H9 (cell line): ENCODE data around the gene CERS5. TPM values are rescaled to one million over a fixed set of nuclear protein-coding genes. Genes with fewer than 3 reads are reported as not detected.

ENCODE experiments used
- DNase-seq: peaks from one replicate; pipeline ENCODE4 v3.0.0-alpha.2; 2017
- H2AFZ ChIP-seq: one replicate; pipeline ENCODE4 v1.6.1; 2013; ENCODE audit warnings: mild to moderate bottlenecking, low read length, control low read depth, moderate library complexity
- H2AK5ac ChIP-seq: 2 replicates; pipeline ENCODE4 v1.6.1; 2013; ENCODE audit warnings: low read length, control low read depth, mixed read lengths; ENCODE audit not compliant: insufficient read length
- H2BK120ac ChIP-seq: one replicate; pipeline ENCODE4 v1.6.1; 2013; ENCODE audit warnings: low read depth, mild to moderate bottlenecking, low read length, control low read depth, inconsistent platforms; ENCODE audit not compliant: poor library complexity, severe bottlenecking
- H2BK12ac ChIP-seq: 2 replicates; pipeline ENCODE4 v1.6.1; 2013; ENCODE audit warnings: low read length, control low read depth, mixed read lengths, low read depth; ENCODE audit not compliant: insufficient read length
- H2BK15ac ChIP-seq: 2 replicates; pipeline ENCODE4 v1.6.1; 2013; ENCODE audit warnings: low read depth, low read length, control low read depth
- H2BK20ac ChIP-seq: one replicate; pipeline ENCODE4 v1.6.1; 2013; ENCODE audit warnings: low read depth, mild to moderate bottlenecking, low read length, control low read depth, inconsistent platforms; ENCODE audit not compliant: poor library complexity, severe bottlenecking
- H2BK5ac ChIP-seq: 2 replicates; pipeline ENCODE4 v1.6.1; 2013; ENCODE audit warnings: low read length, control low read depth, mixed read lengths; ENCODE audit not compliant: insufficient read length
- H3K14ac ChIP-seq: 2 replicates; pipeline ENCODE4 v1.6.1; 2013; ENCODE audit warnings: low read length, control low read depth; ENCODE audit not compliant: insufficient read depth
- H3K18ac ChIP-seq: 2 replicates; pipeline ENCODE4 v1.6.1; 2013; ENCODE audit warnings: low read depth, mild to moderate bottlenecking, mixed read lengths, low read length, control low read depth; ENCODE audit not compliant: insufficient read length
- H3K23ac ChIP-seq: 2 replicates; pipeline ENCODE4 v1.6.1; 2013; ENCODE audit warnings: low read length, control low read depth, mixed read lengths, low read depth; ENCODE audit not compliant: insufficient read length
- H3K23me2 ChIP-seq: 2 replicates; pipeline ENCODE4 v1.6.1; 2013; ENCODE audit warnings: low read depth, mild to moderate bottlenecking, mixed read lengths, low read length, control low read depth; ENCODE audit not compliant: insufficient read length, poor library complexity, severe bottlenecking
- H3K27ac ChIP-seq: 2 replicates; pipeline ENCODE4 v1.5.1; 2013; ENCODE audit warnings: low read length, control low read depth, mixed read lengths, low read depth; ENCODE audit not compliant: insufficient read length
- H3K27me3 ChIP-seq: 2 replicates; pipeline ENCODE4 v1.6.1; 2013; ENCODE audit warnings: low read length, control low read depth, inconsistent platforms; ENCODE audit not compliant: insufficient read depth
- H3K4ac ChIP-seq: 2 replicates; pipeline ENCODE4 v1.6.1; 2013; ENCODE audit warnings: low read depth, mild to moderate bottlenecking, control low read depth, inconsistent platforms, low read length, moderate library complexity
- H3K4me1 ChIP-seq: 2 replicates; pipeline ENCODE4 v1.6.1; 2013; ENCODE audit warnings: low read length, control low read depth, inconsistent platforms; ENCODE audit not compliant: insufficient read depth
- H3K4me2 ChIP-seq: 2 replicates; pipeline ENCODE4 v1.6.1; 2013; ENCODE audit warnings: low read length, control low read depth, mixed read lengths; ENCODE audit not compliant: insufficient read length, insufficient read depth
- H3K56ac ChIP-seq: 2 replicates; pipeline ENCODE4 v1.6.1; 2013; ENCODE audit warnings: low read depth, mild to moderate bottlenecking, mixed read lengths, low read length, control low read depth; ENCODE audit not compliant: insufficient read length
- H3K79me1 ChIP-seq: 2 replicates; pipeline ENCODE4 v1.6.1; 2013; ENCODE audit warnings: low read depth, mild to moderate bottlenecking, moderate library complexity, low read length, control low read depth, inconsistent platforms; ENCODE audit not compliant: insufficient read depth, poor library complexity, severe bottlenecking
- H3K79me2 ChIP-seq: 2 replicates; pipeline ENCODE4 v1.6.1; 2013; ENCODE audit warnings: low read length, control low read depth, inconsistent platforms; ENCODE audit not compliant: insufficient read depth
- H3K9ac ChIP-seq: 2 replicates; pipeline ENCODE4 v1.6.1; 2013; ENCODE audit warnings: low read length, control low read depth, mixed read lengths; ENCODE audit not compliant: insufficient read length; ENCODE audit errors: extremely low read depth
- H3K9me3 ChIP-seq: one replicate; pipeline ENCODE4 v1.6.1; 2013; ENCODE audit warnings: low read depth, low read length, inconsistent platforms; ENCODE audit not compliant: control insufficient read depth
- H3T11ph ChIP-seq: one replicate; pipeline ENCODE4 v1.6.1; 2013; ENCODE audit warnings: mild to moderate bottlenecking, low read length, control low read depth, inconsistent platforms
- H4K20me1 ChIP-seq: one replicate; pipeline ENCODE4 v1.6.1; 2013; ENCODE audit not compliant: control insufficient read depth, insufficient read length, insufficient read depth
- H4K5ac ChIP-seq: 2 replicates; pipeline ENCODE4 v1.6.1; 2013; ENCODE audit warnings: low read depth, mild to moderate bottlenecking, mixed read lengths, low read length, control low read depth; ENCODE audit not compliant: insufficient read length
- H4K8ac ChIP-seq: replicated peaks from 2 replicates; pipeline ENCODE4 v1.6.1; 2013; ENCODE audit warnings: low read length, control low read depth, mixed read lengths, low read depth; ENCODE audit not compliant: insufficient read length
- H4K91ac ChIP-seq: 2 replicates; pipeline ENCODE4 v1.6.1; 2013; ENCODE audit warnings: low read depth, mild to moderate bottlenecking, moderate library complexity, mixed read lengths, low read length, control low read depth; ENCODE audit not compliant: insufficient read length
- H3K27ac Mint-ChIP-seq, 3 experiments: 2 replicates in 2 of 3; 3 replicates in 1 of 3; pipeline ENCODE4 v1.8.0; 2020 to 2021; ENCODE audit warnings: mixed read lengths in 3 of 3, mild to moderate bottlenecking in 1 of 3, moderate library complexity in 1 of 3
- H3K27me3 Mint-ChIP-seq: 2 replicates; pipeline ENCODE4 v1.8.0; 2021; ENCODE audit warnings: low read depth, mild to moderate bottlenecking, moderate library complexity, mixed read lengths
- H3K36me3 Mint-ChIP-seq, 3 experiments: 2 replicates in 2 of 3; 3 replicates in 1 of 3; pipeline ENCODE4 v1.8.0; 2020 to 2021; ENCODE audit warnings: low read depth in 3 of 3, mixed read lengths in 3 of 3; ENCODE audit not compliant: insufficient read depth in 1 of 3
- H3K4me1 Mint-ChIP-seq, 2 experiments: 2 replicates each; pipeline ENCODE4 v1.8.0; 2020; ENCODE audit warnings: mixed read lengths in 2 of 2
- H3K4me3 Mint-ChIP-seq, 2 experiments: 2 replicates in 1 of 2; 3 replicates in 1 of 2; pipeline ENCODE4 v1.8.0; 2020 to 2021; ENCODE audit warnings: mild to moderate bottlenecking in 2 of 2, mixed read lengths in 2 of 2, moderate library complexity in 1 of 2
- H3K9me3 Mint-ChIP-seq, 2 experiments: 2 replicates in 1 of 2; 3 replicates in 1 of 2; pipeline ENCODE4 v1.8.0; 2020; ENCODE audit warnings: mild to moderate bottlenecking in 2 of 2, mixed read lengths in 2 of 2, moderate library complexity in 1 of 2
- CTCF ChIP-seq: fragments of 200-600 bp; sonication (generic); conservative IDR thresholded peaks from 3 replicates; pipeline ENCODE4 v1.8.0; 2021; ENCODE audit warnings: antibody characterized with exemption, mild to moderate bottlenecking
- WGBS: extraction: QIAGEN DNeasy Blood & Tissue Kit; methylation state at CpG from one replicate; pipeline ENCODE4 v1.1.7; 2013; ENCODE audit warnings: missing lambda C conversion rate, low lambda C conversion rate, mixed read lengths; ENCODE audit not compliant: insufficient read length; ENCODE audit errors: extremely low coverage; 5-methylcytosine and 5-hydroxymethylcytosine counted together
- total RNA-seq: library from RNA; stranded (reverse); gene quantifications from 2 replicates; pipeline ENCODE4 v1.2.1, GENCODE V29; 2021

CERS5 gene
- total RNA-seq, 1 experiment from 2014 or later: 68.8 TPM

- Histone ChIP-seq H3K14ac (no peak overlapping the region), H4K5ac (no peak overlapping the region), H2BK20ac (no peak overlapping the region), H3K23me2 (no peaks in the 10 kb centered on the region), H3K9me3 (no peaks in the 10 kb centered on the region), H3K4ac (no peak overlapping the region), H4K91ac (no peak overlapping the region), H2BK12ac (no peak overlapping the region), H3K27ac (no peak overlapping the region), H3K9ac (no peak overlapping the region), H2AFZ (no peak overlapping the region), H3K56ac (no peak overlapping the region), H3K18ac (no peak overlapping the region), H3K23ac (no peak overlapping the region), H4K8ac (no peak overlapping the region), H3K79me2 (no peaks in the 10 kb centered on the region), H4K20me1 (no peaks in the 10 kb centered on the region), H3K79me1 (no peaks in the 10 kb centered on the region), H3K27me3 (no peaks in the 10 kb centered on the region), H3K4me1 (no peaks in the 10 kb centered on the region), H2AK5ac (no peak overlapping the region), H2BK120ac (no peak overlapping the region), H2BK15ac (no peak overlapping the region), H3K4me2 (no peak overlapping the region), H2BK5ac (no peak overlapping the region), H3T11ph (no peak overlapping the region)
- Mint-ChIP-seq H3K4me1 (peaks cover 0 to 4% of the 10 kb centered on the region in 2 experiments; a peak in 1 of 4 replicates), H3K27ac (no peak overlapping the region; a peak in 1 of 7 replicates), H3K27me3 (no peaks in the 10 kb centered on the region; the same call in 1 of the 2 replicates), H3K36me3 (peaks cover 3 to 23% (median 16%) of the 10 kb centered on the region in 3 experiments), H3K9me3 (peaks cover 3 to 4% of the 10 kb centered on the region in 2 experiments), H3K4me3 (no peak overlapping the region)
- no CpG with 5 or more reads among the region's 16 CpGs for WGBS
- no peak for DNase-seq
- TF ChIP-seq CTCF: peak; percentile 78
Measured at GRCh38 chr12:50174971-50175715, 8.0 kb upstream of the CERS5 start.
